CD8-positive, alpha-beta memory T cell (primary cell): ENCODE data around the gene KRT26. TPM values are rescaled to one million over a fixed set of nuclear protein-coding genes. Genes with fewer than 3 reads are reported as not detected.

ENCODE experiments used
- CTCF ChIA-PET: fragments of 350-600 bp; sonication (Branson Sonifier 250); formaldehyde crosslinking; loops from one replicate; lab custom pipeline; 2021; ENCODE audit warnings: antibody characterized with exemption; lab: Charles Lee
- POLR2A ChIA-PET: fragments of 350-600 bp; sonication (Branson Sonifier 250); formaldehyde crosslinking; loops from one replicate; lab custom pipeline; 2021; ENCODE audit warnings: antibody characterized with exemption; lab: Charles Lee
- DNase-seq, 5 donors: peaks; one replicate each; pipeline versions ENCODE4 v3.0.0 to v3.0.0-alpha.2; 2020 to 2022; ENCODE audit warnings: mixed read lengths in 1 of 5
- H3K27ac ChIP-seq: one replicate; pipeline ENCODE4 v1.7.0; 2013; ENCODE audit warnings: low read depth, mild to moderate bottlenecking, low read length, moderate library complexity
- H3K27me3 ChIP-seq: 2 replicates; pipeline ENCODE4 v1.7.0; 2013; ENCODE audit warnings: low read length, mild to moderate bottlenecking; ENCODE audit not compliant: insufficient read depth, poor library complexity, severe bottlenecking
- H3K36me3 ChIP-seq: 2 replicates; pipeline ENCODE4 v1.7.0; 2013; ENCODE audit warnings: mild to moderate bottlenecking, low read length, moderate library complexity; ENCODE audit not compliant: insufficient read depth
- H3K4me1 ChIP-seq: 2 replicates; pipeline ENCODE4 v1.7.0; 2013; ENCODE audit warnings: mild to moderate bottlenecking, low read length, moderate library complexity; ENCODE audit not compliant: insufficient read depth
- H3K4me3 ChIP-seq: 2 replicates; pipeline ENCODE4 v1.7.0; 2013; ENCODE audit warnings: mild to moderate bottlenecking, low read length
- H3K9me3 ChIP-seq: 2 replicates; pipeline ENCODE4 v1.7.0; 2013; ENCODE audit warnings: mild to moderate bottlenecking, low read length
- H3K27ac Mint-ChIP-seq, 8 donors: one replicate each; pipeline ENCODE4 v1.8.0; 2020 to 2021; ENCODE audit warnings: mixed read lengths in 8 of 8, mild to moderate bottlenecking in 6 of 8, inconsistent platforms in 3 of 8, moderate library complexity in 3 of 8
- H3K27me3 Mint-ChIP-seq, 2 donors: one replicate each; pipeline ENCODE4 v1.8.0; 2020 to 2021; ENCODE audit warnings: mixed read lengths in 2 of 2, mild to moderate bottlenecking in 1 of 2, moderate library complexity in 1 of 2
- H3K36me3 Mint-ChIP-seq, 3 donors: one replicate each; pipeline ENCODE4 v1.8.0; 2020 to 2021; ENCODE audit warnings: mixed read lengths in 3 of 3, inconsistent platforms in 1 of 3, mild to moderate bottlenecking in 1 of 3
- H3K4me1 Mint-ChIP-seq, 3 donors: one replicate each; pipeline ENCODE4 v1.8.0; 2020 to 2021; ENCODE audit warnings: mixed read lengths in 3 of 3, inconsistent platforms in 1 of 3, mild to moderate bottlenecking in 1 of 3
- H3K4me3 Mint-ChIP-seq, 7 donors: one replicate each; pipeline ENCODE4 v1.8.0; 2020 to 2021; ENCODE audit warnings: mixed read lengths in 7 of 7, mild to moderate bottlenecking in 6 of 7, moderate library complexity in 4 of 7, inconsistent platforms in 2 of 7
- H3K9me3 Mint-ChIP-seq, 5 donors: one replicate each; pipeline ENCODE4 v1.8.0; 2020 to 2022; ENCODE audit warnings: mixed read lengths in 5 of 5, mild to moderate bottlenecking in 3 of 5, moderate library complexity in 2 of 5, inconsistent platforms in 1 of 5
- polyA plus RNA-seq: library from polyadenylated mRNA; unstranded; fragments of 300-500 nt; fragmentation: Illumina TruSeq; gene quantifications from one replicate; pipeline ENCODE4 v1.2.3, GENCODE V29; 2021
- total RNA-seq, 2 experiments: library from RNA; stranded (reverse); gene quantifications; one replicate each; pipeline ENCODE4 v1.2.3, GENCODE V29; 2021

The KRT26 gene
- total and polyA plus RNA-seq, 3 experiments from 2014 or later, result not detected

GRCh38 chr17:40738553-40738952 lies 33.4 kb downstream of the KRT26 start:
- no peak for DNase-seq
- no peaks in the 10 kb centered on the region for H3K4me1 Mint-ChIP-seq
- Histone ChIP-seq H3K4me3 (no peak overlapping the region), H3K9me3 (no peaks in the 10 kb centered on the region), H3K4me1 (no peaks in the 10 kb centered on the region), H3K27ac (no peak overlapping the region), H3K36me3 (no peaks in the 10 kb centered on the region), H3K27me3 (peaks cover 3% of the 10 kb centered on the region)
- no peak overlapping the region for H3K27ac Mint-ChIP-seq
- CTCF ChIA-PET, result no interaction called here
- peaks cover 3 to 12% (median 5%) of the 10 kb centered on the region in 5 donors for H3K9me3 Mint-ChIP-seq
- POLR2A ChIA-PET, result no interaction called here
- H3K4me3 Mint-ChIP-seq, result no peak overlapping the region
- H3K36me3 Mint-ChIP-seq, result peaks cover 0 to 7% (median 0%) of the 10 kb centered on the region in 3 donors
- H3K27me3 Mint-ChIP-seq, result peaks cover 11 to 46% of the 10 kb centered on the region in 2 donors

DNA sequence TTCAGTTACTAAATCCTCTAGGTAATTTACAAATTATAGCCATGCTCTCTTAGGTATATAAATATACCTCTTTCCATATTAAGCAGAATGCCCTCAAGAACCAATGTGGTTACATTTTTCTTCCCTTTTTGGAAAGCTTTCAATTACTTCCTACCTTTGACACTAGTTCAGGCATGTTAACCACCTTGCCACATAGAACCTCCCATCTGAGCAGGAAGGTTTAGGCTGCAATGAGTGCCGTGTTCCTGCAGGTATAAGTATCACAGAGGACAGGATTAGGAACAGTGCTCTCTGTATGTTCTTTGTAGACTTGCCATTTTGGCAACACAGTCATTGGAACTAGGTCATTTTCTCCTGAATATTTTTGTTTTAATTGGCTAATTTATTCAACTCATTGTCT lies 37.0 kb downstream of the KRT26 start:
- no peaks in the 10 kb centered on the region for H3K9me3 ChIP-seq
- H3K4me1 ChIP-seq, result no peaks in the 10 kb centered on the region
- no peak overlapping the region for H3K27ac ChIP-seq
- DNase-seq, result no peak
- H3K27me3 Mint-ChIP-seq, result peaks cover 12 to 41% of the 10 kb centered on the region in 2 donors
- no peak overlapping the region for H3K27ac Mint-ChIP-seq
- no peaks in the 10 kb centered on the region for H3K36me3 ChIP-seq
- no peak overlapping the region for H3K4me3 ChIP-seq
- no peaks in the 10 kb centered on the region for H3K9me3 Mint-ChIP-seq
- H3K4me1 Mint-ChIP-seq, result no peaks in the 10 kb centered on the region
- CTCF ChIA-PET, result no interaction called here
- no peaks in the 10 kb centered on the region for H3K27me3 ChIP-seq
- H3K4me3 Mint-ChIP-seq, result no peak overlapping the region
- POLR2A ChIA-PET, result no interaction called here
- H3K36me3 Mint-ChIP-seq, result no peaks in the 10 kb centered on the region

DNA sequence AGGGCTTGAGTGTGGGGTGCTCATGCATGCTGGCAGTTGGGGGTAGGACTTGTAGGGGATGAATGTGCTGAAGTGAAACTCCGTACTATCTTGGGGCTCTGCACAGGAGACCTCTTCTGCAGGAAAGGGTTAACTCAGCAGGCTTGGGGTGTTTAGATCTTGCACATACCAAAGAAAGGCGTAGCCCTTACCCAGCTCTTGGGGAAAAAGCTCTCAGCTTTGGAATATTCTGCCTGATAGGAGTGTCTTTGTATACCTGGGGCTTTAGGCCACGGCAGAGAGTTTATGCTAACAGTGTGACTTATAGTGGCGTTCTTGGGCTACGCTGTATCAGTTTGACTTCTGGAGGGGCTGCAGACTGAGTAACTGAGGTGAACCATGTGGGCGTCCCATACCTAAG lies 38.0 kb downstream of the KRT26 start:
- no peak for DNase-seq
- no peaks in the 10 kb centered on the region for H3K36me3 ChIP-seq
- Mint-ChIP-seq H3K9me3 (no peaks in the 10 kb centered on the region), H3K36me3 (no peaks in the 10 kb centered on the region), H3K27ac (no peak overlapping the region), H3K4me1 (no peaks in the 10 kb centered on the region), H3K4me3 (no peak overlapping the region), H3K27me3 (peaks cover 10 to 43% of the 10 kb centered on the region in 2 donors)
- CTCF ChIA-PET, result no interaction called here
- H3K9me3 ChIP-seq, result no peaks in the 10 kb centered on the region
- H3K27me3 ChIP-seq, result no peaks in the 10 kb centered on the region
- POLR2A ChIA-PET, result no interaction called here
- H3K27ac ChIP-seq, result no peak overlapping the region
- H3K4me1 ChIP-seq, result no peaks in the 10 kb centered on the region
- H3K4me3 ChIP-seq, result no peak overlapping the region

DNA sequence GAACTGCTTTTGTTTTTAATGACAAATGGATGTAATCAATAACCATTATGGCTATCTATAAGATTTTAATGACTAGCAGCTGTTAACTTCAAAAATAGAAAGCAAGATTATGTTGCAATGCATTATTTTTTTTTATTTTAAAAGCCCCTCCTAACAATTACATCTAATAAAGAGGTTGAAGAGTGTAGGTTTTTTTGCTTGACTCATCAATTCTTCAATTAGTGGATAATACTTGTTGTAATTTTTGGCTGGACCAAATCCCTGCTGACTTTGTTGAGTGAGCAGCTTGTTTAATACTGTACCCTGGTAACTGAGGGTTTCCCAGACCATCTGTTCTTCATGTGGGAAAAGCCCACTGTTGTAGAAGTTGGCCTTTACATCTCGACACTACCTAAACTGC lies 41.0 kb downstream of the KRT26 start:
- H3K36me3 ChIP-seq, result no peaks in the 10 kb centered on the region
- H3K27ac Mint-ChIP-seq, result no peak overlapping the region
- no peak overlapping the region for H3K4me3 Mint-ChIP-seq
- CTCF ChIA-PET, result no interaction called here
- no peaks in the 10 kb centered on the region for H3K9me3 ChIP-seq
- H3K4me3 ChIP-seq, result no peak overlapping the region
- DNase-seq, result no peak
- POLR2A ChIA-PET, result no interaction called here
- H3K4me1 ChIP-seq, result no peaks in the 10 kb centered on the region
- no peaks in the 10 kb centered on the region for H3K27me3 ChIP-seq
- no peaks in the 10 kb centered on the region for H3K36me3 Mint-ChIP-seq
- H3K27me3 Mint-ChIP-seq, result peaks cover 8 to 52% of the 10 kb centered on the region in 2 donors
- no peaks in the 10 kb centered on the region for H3K9me3 Mint-ChIP-seq
- no peak overlapping the region for H3K27ac ChIP-seq
- no peaks in the 10 kb centered on the region for H3K4me1 Mint-ChIP-seq

DNA sequence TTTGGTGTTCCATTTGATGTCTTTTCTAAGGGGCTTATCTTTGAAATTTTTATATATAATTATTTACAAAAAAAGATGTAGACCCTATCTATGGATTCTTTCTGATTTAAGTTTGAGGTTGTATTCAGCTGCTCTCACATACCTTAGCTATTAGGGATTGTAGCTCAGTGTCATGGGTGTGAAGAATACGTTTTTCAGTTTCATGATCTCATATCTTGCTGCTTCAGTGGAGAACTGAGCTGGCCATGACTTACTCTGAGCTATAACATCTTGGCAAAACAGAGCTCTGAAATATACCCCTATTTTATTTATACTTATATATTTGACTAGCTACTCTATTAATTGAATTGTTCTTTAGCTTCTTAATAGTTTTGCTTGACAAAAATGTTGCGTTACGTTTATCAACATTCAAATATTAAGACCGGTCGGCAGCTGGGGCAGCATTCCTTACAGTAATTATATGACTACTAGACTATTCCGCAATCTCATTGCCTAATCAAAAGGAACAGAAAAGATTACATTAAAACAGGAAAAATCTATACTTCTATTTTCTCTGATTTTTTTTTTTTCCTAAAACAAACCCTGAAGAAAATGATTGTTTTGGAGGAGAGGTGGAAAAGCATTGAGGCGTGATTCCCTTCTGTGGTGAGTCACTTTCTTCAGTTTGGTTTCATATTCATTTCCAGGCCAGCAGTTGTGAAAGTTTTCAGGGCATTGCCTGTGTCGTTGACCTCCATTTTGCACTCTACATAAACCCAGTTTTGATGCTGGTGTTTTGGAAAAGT lies 44.4 kb downstream of the KRT26 start:
- ChIA-PET CTCF (interaction anchor here (1.1 kb wide), 1 partner anchor 108 kb away, joined by 4 read pairs; no protein-coding TSS in a partner anchor), POLR2A (no interaction called here)
- no peaks in the 10 kb centered on the region for H3K4me1 ChIP-seq
- Mint-ChIP-seq H3K36me3 (no peaks in the 10 kb centered on the region), H3K27me3 (peaks cover 12 to 61% of the 10 kb centered on the region in 2 donors), H3K27ac (no peak overlapping the region), H3K9me3 (no peaks in the 10 kb centered on the region), H3K4me3 (no peak overlapping the region), H3K4me1 (no peaks in the 10 kb centered on the region)
- no peak overlapping the region for H3K4me3 ChIP-seq
- H3K36me3 ChIP-seq, result no peaks in the 10 kb centered on the region
- no peak for DNase-seq
- no peaks in the 10 kb centered on the region for H3K9me3 ChIP-seq
- no peaks in the 10 kb centered on the region for H3K27me3 ChIP-seq
- no peak overlapping the region for H3K27ac ChIP-seq

DNA sequence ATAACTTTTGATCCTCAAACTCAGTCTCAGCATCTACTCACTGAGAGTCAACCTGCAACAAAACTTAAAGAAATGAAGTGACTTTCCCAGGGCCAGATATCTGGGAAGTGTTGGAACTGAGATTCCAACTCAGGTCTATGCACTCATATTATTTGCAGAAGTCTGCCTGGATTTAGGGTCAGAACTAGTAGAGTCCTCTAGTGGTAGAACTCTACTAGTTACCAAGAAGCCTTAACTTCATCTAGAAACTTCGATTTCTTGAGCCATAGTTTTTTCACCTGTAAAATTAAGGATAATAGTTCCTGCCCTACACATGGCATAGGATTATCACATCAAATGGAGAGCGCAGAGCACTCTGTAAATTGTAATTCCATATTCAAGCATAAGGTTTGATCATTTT lies 45.1 kb downstream of the KRT26 start:
- Mint-ChIP-seq H3K27me3 (peaks cover 12 to 54% of the 10 kb centered on the region in 2 donors), H3K27ac (no peak overlapping the region), H3K4me3 (no peak overlapping the region), H3K36me3 (no peaks in the 10 kb centered on the region), H3K4me1 (no peaks in the 10 kb centered on the region), H3K9me3 (no peaks in the 10 kb centered on the region)
- ChIA-PET CTCF (interaction anchor here (1.1 kb wide), 1 partner anchor 107 kb away, joined by 4 read pairs; no protein-coding TSS in a partner anchor), POLR2A (no interaction called here)
- Histone ChIP-seq H3K4me3 (no peak overlapping the region), H3K27me3 (no peaks in the 10 kb centered on the region), H3K27ac (no peak overlapping the region), H3K4me1 (no peaks in the 10 kb centered on the region), H3K9me3 (no peaks in the 10 kb centered on the region), H3K36me3 (no peaks in the 10 kb centered on the region)
- peak in 2 of 5 donors; percentile 2 to 4 for DNase-seq

DNA sequence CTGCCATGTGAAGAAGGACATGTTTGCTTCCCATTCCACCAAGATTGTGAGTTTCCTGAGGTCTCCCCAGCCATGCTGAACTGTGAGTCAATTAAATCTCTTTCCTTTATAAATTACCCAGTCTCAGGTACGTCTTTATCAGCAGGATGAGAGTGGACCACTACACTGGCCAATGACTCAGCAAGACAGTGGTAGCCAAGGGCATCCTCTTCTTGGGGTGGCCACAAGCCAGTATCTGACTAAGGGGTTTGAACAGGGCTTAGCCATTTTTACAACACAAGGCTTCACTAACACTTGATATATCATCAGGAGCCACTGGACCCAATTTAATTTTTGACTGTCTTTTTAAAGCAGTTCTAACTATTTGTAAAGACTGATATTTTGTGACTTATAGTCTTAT lies 47.3 kb downstream of the KRT26 start:
- Histone ChIP-seq H3K4me1 (no peaks in the 10 kb centered on the region), H3K9me3 (no peaks in the 10 kb centered on the region), H3K27me3 (no peaks in the 10 kb centered on the region), H3K4me3 (no peak overlapping the region), H3K27ac (no peak overlapping the region), H3K36me3 (no peaks in the 10 kb centered on the region)
- Mint-ChIP-seq H3K27ac (peak overlapping the region in 1 of 8 donors; percentile 31), H3K4me1 (no peaks in the 10 kb centered on the region), H3K4me3 (no peak overlapping the region), H3K9me3 (no peaks in the 10 kb centered on the region), H3K27me3 (peaks cover 11 to 58% of the 10 kb centered on the region in 2 donors), H3K36me3 (no peaks in the 10 kb centered on the region)
- DNase-seq, result no peak
- ChIA-PET POLR2A (no interaction called here), CTCF (no interaction called here)

- DNase-seq, result no peak
- ChIA-PET CTCF (no interaction called here), POLR2A (interaction anchor here (1.0 kb wide), 1 partner anchor 14 kb away, joined by 3 read pairs; no protein-coding TSS in a partner anchor)
- Histone ChIP-seq H3K4me1 (no peaks in the 10 kb centered on the region), H3K27ac (no peak overlapping the region), H3K4me3 (no peak overlapping the region), H3K9me3 (no peaks in the 10 kb centered on the region), H3K36me3 (no peaks in the 10 kb centered on the region), H3K27me3 (no peaks in the 10 kb centered on the region)
- H3K4me3 Mint-ChIP-seq, result no peak overlapping the region
- H3K36me3 Mint-ChIP-seq, result no peaks in the 10 kb centered on the region
- no peaks in the 10 kb centered on the region for H3K9me3 Mint-ChIP-seq
- no peaks in the 10 kb centered on the region for H3K4me1 Mint-ChIP-seq
- H3K27ac Mint-ChIP-seq, result no peak overlapping the region
- peaks cover 15 to 53% of the 10 kb centered on the region in 2 donors for H3K27me3 Mint-ChIP-seq
Observed at GRCh38 chr17:40722241-40722640, 49.8 kb downstream of the KRT26 start.
